ENCODE measurements around the gene KDM4C. TPM values are rescaled to one million over a fixed set of nuclear protein-coding genes. Genes with fewer than 3 reads are reported as not detected.

The KDM4C gene
- total RNA-seq, 1 experiment from 2014 or later: 7.1 TPM

DNA sequence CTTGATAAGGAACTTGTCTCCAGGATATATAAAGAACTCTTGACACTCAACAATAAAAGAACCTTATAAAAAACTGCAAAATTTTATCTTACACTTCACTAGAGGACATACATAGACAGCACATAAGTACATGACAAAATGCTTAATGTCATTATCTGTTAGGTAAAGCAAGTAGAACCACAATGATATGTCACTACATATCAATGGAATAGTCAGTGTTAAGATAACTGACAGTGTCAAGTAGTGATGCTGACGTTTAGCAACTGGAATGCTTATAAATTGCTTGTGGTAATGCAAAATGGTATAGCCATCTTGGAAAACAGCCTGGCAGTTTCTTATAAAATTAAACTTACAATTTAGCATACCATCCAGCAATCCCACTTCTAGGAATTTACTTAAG, 314.1 kb downstream of the KDM4C start:
- in situ Hi-C loops (cut with HindIII; ENCODE audit: low pct_unique_long_range_greater_than_20kb, low sequenced_read_pairs) (no loop called here), intact Hi-C loops (cut with micrococcal nuclease; ENCODE audit: unreplicated experiment) (no loop called here)
- Histone ChIP-seq H3K27me3 (ENCODE audit: control insufficient read depth, insufficient read depth, low read length) (no peaks in the 10 kb centered on the region), H3K9me3 (ENCODE audit: control insufficient read depth, insufficient read depth, low read depth, low read length) (no peaks in the 10 kb centered on the region), H3K36me3 (ENCODE audit: control insufficient read depth, insufficient read depth, low read length) (no peaks in the 10 kb centered on the region), H3K4me1 (ENCODE audit: control insufficient read depth, insufficient read depth, low read length) (no peaks in the 10 kb centered on the region), H3K27ac (ENCODE audit: low read length) (no peak overlapping the region), H3K4me3 (ENCODE audit: low read depth in 2 of 2, low read length in 2 of 2) (no peak overlapping the region)
- no peak for DNase-seq (ENCODE audit: low read depth, low spot score)
- CTCF ChIA-PET: no interaction called here
- TF ChIP-seq, protein P1, sequence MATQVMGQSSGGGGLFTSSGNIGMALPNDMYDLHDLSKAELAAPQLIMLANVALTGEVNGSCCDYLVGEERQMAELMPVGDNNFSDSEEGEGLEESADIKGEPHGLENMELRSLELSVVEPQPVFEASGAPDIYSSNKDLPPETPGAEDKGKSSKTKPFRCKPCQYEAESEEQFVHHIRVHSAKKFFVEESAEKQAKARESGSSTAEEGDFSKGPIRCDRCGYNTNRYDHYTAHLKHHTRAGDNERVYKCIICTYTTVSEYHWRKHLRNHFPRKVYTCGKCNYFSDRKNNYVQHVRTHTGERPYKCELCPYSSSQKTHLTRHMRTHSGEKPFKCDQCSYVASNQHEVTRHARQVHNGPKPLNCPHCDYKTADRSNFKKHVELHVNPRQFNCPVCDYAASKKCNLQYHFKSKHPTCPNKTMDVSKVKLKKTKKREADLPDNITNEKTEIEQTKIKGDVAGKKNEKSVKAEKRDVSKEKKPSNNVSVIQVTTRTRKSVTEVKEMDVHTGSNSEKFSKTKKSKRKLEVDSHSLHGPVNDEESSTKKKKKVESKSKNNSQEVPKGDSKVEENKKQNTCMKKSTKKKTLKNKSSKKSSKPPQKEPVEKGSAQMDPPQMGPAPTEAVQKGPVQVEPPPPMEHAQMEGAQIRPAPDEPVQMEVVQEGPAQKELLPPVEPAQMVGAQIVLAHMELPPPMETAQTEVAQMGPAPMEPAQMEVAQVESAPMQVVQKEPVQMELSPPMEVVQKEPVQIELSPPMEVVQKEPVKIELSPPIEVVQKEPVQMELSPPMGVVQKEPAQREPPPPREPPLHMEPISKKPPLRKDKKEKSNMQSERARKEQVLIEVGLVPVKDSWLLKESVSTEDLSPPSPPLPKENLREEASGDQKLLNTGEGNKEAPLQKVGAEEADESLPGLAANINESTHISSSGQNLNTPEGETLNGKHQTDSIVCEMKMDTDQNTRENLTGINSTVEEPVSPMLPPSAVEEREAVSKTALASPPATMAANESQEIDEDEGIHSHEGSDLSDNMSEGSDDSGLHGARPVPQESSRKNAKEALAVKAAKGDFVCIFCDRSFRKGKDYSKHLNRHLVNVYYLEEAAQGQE (IDR thresholded peaks at IDR 0.05; ENCODE audit: insufficient read depth in 1 of 2, low read depth in 2 of 2, low read length in 1 of 2): no peak
- no TSS peak for BruUV-seq (replicated peaks)
- POLR2A ChIA-PET: no interaction called here
- ATAC-seq: no peak

DNA sequence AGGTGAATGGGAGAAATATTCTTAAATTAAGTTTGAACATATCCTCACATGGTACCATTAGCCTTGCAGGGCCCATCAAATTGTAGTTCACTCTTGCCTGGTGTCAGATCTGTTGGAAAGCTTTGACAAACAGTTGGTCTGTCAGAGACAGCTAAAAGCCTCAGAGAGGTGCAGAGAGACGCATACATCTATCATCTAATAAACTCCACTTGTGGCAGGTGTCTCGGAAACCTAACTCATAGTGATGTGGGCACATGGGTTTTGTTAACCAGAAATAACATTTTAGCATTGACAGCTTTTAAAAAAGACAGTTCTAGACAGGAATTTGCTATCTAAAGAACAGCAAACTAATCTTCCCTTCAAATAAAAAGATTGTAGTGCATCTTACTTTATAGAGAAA, 315.9 kb downstream of the KDM4C start:
- H3K27ac ChIP-seq (ENCODE audit: low read length): no peak overlapping the region
- no peaks in the 10 kb centered on the region for H3K36me3 ChIP-seq (ENCODE audit: control insufficient read depth, insufficient read depth, low read length)
- ATAC-seq (no peak), DNase-seq (ENCODE audit: low read depth, low spot score) (no peak)
- TF ChIP-seq POLR2AphosphoS5 (IDR thresholded peaks at IDR 0.05; ENCODE audit: low read depth, low read length) (no peak), SIN3A (IDR thresholded peaks at IDR 0.05; ENCODE audit: borderline replicate concordance, insufficient read depth, low read depth, low read length) (no peak), TCF7L2 (IDR thresholded peaks at IDR 0.05; ENCODE audit: low read depth, low read length) (no peak)
- TF ChIP-seq, protein P1 (IDR thresholded peaks at IDR 0.05; ENCODE audit: insufficient read depth in 1 of 2, low read depth in 2 of 2, low read length in 1 of 2): no peak
- TF ChIP-seq, protein P2, sequence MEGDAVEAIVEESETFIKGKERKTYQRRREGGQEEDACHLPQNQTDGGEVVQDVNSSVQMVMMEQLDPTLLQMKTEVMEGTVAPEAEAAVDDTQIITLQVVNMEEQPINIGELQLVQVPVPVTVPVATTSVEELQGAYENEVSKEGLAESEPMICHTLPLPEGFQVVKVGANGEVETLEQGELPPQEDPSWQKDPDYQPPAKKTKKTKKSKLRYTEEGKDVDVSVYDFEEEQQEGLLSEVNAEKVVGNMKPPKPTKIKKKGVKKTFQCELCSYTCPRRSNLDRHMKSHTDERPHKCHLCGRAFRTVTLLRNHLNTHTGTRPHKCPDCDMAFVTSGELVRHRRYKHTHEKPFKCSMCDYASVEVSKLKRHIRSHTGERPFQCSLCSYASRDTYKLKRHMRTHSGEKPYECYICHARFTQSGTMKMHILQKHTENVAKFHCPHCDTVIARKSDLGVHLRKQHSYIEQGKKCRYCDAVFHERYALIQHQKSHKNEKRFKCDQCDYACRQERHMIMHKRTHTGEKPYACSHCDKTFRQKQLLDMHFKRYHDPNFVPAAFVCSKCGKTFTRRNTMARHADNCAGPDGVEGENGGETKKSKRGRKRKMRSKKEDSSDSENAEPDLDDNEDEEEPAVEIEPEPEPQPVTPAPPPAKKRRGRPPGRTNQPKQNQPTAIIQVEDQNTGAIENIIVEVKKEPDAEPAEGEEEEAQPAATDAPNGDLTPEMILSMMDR (IDR thresholded peaks at IDR 0.05): no peak
- intact Hi-C loops (cut with micrococcal nuclease; ENCODE audit: unreplicated experiment) (no loop called here), in situ Hi-C loops (cut with HindIII; ENCODE audit: low pct_unique_long_range_greater_than_20kb, low sequenced_read_pairs) (no loop called here)
- H3K9me3 ChIP-seq (ENCODE audit: control insufficient read depth, insufficient read depth, low read depth, low read length): no peaks in the 10 kb centered on the region
- H3K27me3 ChIP-seq (ENCODE audit: control insufficient read depth, insufficient read depth, low read length): no peaks in the 10 kb centered on the region
- CTCF ChIA-PET: no interaction called here
- H3K4me3 ChIP-seq (ENCODE audit: low read depth in 2 of 2, low read length in 2 of 2): no peak overlapping the region
- no TSS peak for BruUV-seq (replicated peaks)
- POLR2A ChIA-PET: no interaction called here
- H3K4me1 ChIP-seq (ENCODE audit: control insufficient read depth, insufficient read depth, low read length): no peaks in the 10 kb centered on the region
